Neuronal stem cell (in vitro differentiated cells): ENCODE measurements around the gene B4GALT5.

Experiments used
- DNase-seq: peaks from one replicate; pipeline ENCODE4 v3.0.0-alpha.2; 2013; ENCODE audit warnings: low spot score
- H2AFZ ChIP-seq: one replicate; pipeline ENCODE4 v1.6.1; 2013; ENCODE audit warnings: mild to moderate bottlenecking, low read length, inconsistent platforms
- H2AK5ac ChIP-seq: 2 replicates; pipeline ENCODE4 v1.6.1; 2013; ENCODE audit warnings: low read depth, mild to moderate bottlenecking, inconsistent platforms, low read length, moderate library complexity, mixed read lengths
- H2BK120ac ChIP-seq: 2 replicates; pipeline ENCODE4 v1.6.1; 2013; ENCODE audit warnings: low read depth, mild to moderate bottlenecking, inconsistent platforms, low read length, moderate library complexity, mixed read lengths
- H2BK12ac ChIP-seq: one replicate; pipeline ENCODE4 v1.6.1; 2013; ENCODE audit warnings: low read length, inconsistent platforms
- H2BK15ac ChIP-seq: 2 replicates; pipeline ENCODE4 v1.6.1; 2013; ENCODE audit warnings: mild to moderate bottlenecking, low read length, inconsistent platforms, mixed read lengths
- H2BK5ac ChIP-seq: one replicate; pipeline ENCODE4 v1.6.1; 2013; ENCODE audit warnings: inconsistent platforms, mild to moderate bottlenecking, low read length, moderate library complexity
- H3K14ac ChIP-seq: one replicate; pipeline ENCODE4 v1.6.1; 2013; ENCODE audit warnings: low read length, inconsistent platforms
- H3K18ac ChIP-seq: 2 replicates; pipeline ENCODE4 v1.6.1; 2013; ENCODE audit warnings: low read length, inconsistent platforms
- H3K23ac ChIP-seq: 2 replicates; pipeline ENCODE4 v1.6.1; 2013; ENCODE audit warnings: low read depth, mild to moderate bottlenecking, mixed read lengths, low read length, inconsistent platforms; ENCODE audit not compliant: poor library complexity
- H3K27ac ChIP-seq: replicated peaks from 3 replicates; pipeline ENCODE4 v1.5.1; 2013; ENCODE audit warnings: low read length, inconsistent platforms
- H3K27me3 ChIP-seq, 3 experiments: 2 replicates each; pipeline ENCODE4 v1.6.1; 2013; ENCODE audit warnings: low read length in 3 of 3, mild to moderate bottlenecking in 2 of 3, inconsistent platforms in 1 of 3, low read depth in 1 of 3, mixed read lengths in 1 of 3, moderate library complexity in 1 of 3; ENCODE audit not compliant: control insufficient read depth in 3 of 3, insufficient read depth in 3 of 3
- H3K36me3 ChIP-seq, 2 donors: replicated peaks in 1 of 2; 2 replicates each; pipeline ENCODE4 v1.6.1; 2013; ENCODE audit warnings: low read length in 2 of 2; ENCODE audit not compliant: control insufficient read depth in 2 of 2, insufficient read depth in 2 of 2
- H3K4ac ChIP-seq: 2 replicates; pipeline ENCODE4 v1.6.1; 2013; ENCODE audit warnings: inconsistent platforms, mild to moderate bottlenecking, low read length, moderate library complexity
- H3K4me1 ChIP-seq, 2 donors: 1 replicate in 1 of 2; 2 replicates in 1 of 2; pipeline ENCODE4 v1.6.1; 2013; ENCODE audit warnings: low read length in 2 of 2, low read depth in 1 of 2; ENCODE audit not compliant: control insufficient read depth in 2 of 2, insufficient read depth in 1 of 2
- H3K4me2 ChIP-seq: one replicate; pipeline ENCODE4 v1.6.1; 2013; ENCODE audit warnings: mild to moderate bottlenecking, low read length, inconsistent platforms; ENCODE audit not compliant: insufficient read depth, poor library complexity, severe bottlenecking
- H3K4me3 ChIP-seq, 2 donors: 2 replicates each; pipeline ENCODE4 v1.5.1; 2013; ENCODE audit warnings: low read length in 2 of 2, mild to moderate bottlenecking in 2 of 2, inconsistent platforms in 1 of 2, moderate library complexity in 1 of 2
- H3K79me1 ChIP-seq: one replicate; pipeline ENCODE4 v1.6.1; 2013; ENCODE audit warnings: low read depth, mild to moderate bottlenecking, inconsistent platforms, low read length, moderate library complexity
- H3K9ac ChIP-seq: one replicate; pipeline ENCODE4 v1.6.1; 2013; ENCODE audit warnings: mild to moderate bottlenecking, low read depth, low read length, inconsistent platforms; ENCODE audit not compliant: poor library complexity
- H3K9me3 ChIP-seq, 2 donors: replicated peaks in 1 of 2; 2 replicates each; pipeline versions ENCODE3 to v1.6.1; 2013; ENCODE audit warnings: low read length in 2 of 2, mild to moderate bottlenecking in 2 of 2, inconsistent platforms in 1 of 2, low read depth in 1 of 2, mixed read lengths in 1 of 2, moderate library complexity in 1 of 2; ENCODE audit not compliant: control insufficient read depth in 2 of 2, insufficient read depth in 1 of 2
- H4K8ac ChIP-seq: one replicate; pipeline ENCODE4 v1.6.1; 2013; ENCODE audit warnings: low read depth, mild to moderate bottlenecking, inconsistent platforms, low read length, moderate library complexity
- H4K91ac ChIP-seq: one replicate; pipeline ENCODE4 v1.6.1; 2013; ENCODE audit warnings: low read length, low read depth, mild to moderate bottlenecking, inconsistent platforms; ENCODE audit not compliant: poor library complexity
- WGBS, 2 donors: extraction: QIAGEN DNeasy Blood & Tissue Kit; methylation state at CpG; one replicate each; pipeline ENCODE4 v1.1.7; 2013; ENCODE audit warnings: missing lambda C conversion rate in 2 of 2, mixed read lengths in 1 of 2; ENCODE audit not compliant: insufficient read length in 2 of 2, insufficient replicate concordance in 1 of 2; ENCODE audit errors: extremely low coverage in 2 of 2; 5-methylcytosine and 5-hydroxymethylcytosine counted together

Gene B4GALT5

DNA sequence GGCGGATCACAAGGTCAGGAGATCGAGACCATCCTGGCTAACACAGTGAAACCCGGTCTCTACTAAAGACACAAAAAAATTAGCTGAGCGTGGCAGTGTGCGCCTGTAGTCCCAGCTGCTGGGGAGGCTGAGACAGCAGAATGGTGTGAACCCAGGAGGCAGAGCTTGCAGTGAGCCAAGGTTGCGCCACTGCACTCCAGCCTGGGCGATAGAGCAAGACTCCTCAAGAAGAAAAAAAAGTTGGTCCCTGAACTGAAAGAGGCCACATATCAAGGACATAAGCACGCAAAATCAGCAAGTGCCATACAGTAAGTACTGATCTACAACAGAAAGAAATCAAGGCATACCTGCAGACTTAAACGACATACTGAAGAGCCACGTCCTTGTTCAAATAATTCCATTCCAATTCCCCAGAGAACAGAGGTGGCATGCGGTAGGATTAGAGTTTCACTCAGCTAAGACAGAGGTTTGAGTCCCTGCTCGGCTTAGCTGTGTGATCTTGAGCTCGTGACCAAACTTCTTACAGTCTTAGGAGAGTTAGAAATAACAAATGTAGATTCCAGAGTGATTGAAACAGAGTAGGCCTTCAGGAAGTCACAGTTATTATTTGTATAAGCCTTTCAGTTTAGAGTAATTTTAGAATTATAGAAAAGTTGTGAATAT is 29.2 kb downstream of the B4GALT5 start:
- no peak overlapping the region for H3K23ac ChIP-seq
- H2BK15ac ChIP-seq = no peak overlapping the region
- no peak overlapping the region for H3K4ac ChIP-seq
- no peak for DNase-seq
- no peaks in the 10 kb centered on the region for H3K9me3 ChIP-seq
- H3K14ac ChIP-seq = no peak overlapping the region
- no peak overlapping the region for H3K4me3 ChIP-seq
- no peak overlapping the region for H2BK5ac ChIP-seq
- no peak overlapping the region for H3K9ac ChIP-seq
- no peak overlapping the region for H2AK5ac ChIP-seq
- no peak overlapping the region for H2BK120ac ChIP-seq
- H3K4me1 ChIP-seq = peaks cover 17 to 38% of the 10 kb centered on the region in 2 donors
- no peak overlapping the region for H4K8ac ChIP-seq
- no peak overlapping the region for H3K18ac ChIP-seq
- H4K91ac ChIP-seq = no peak overlapping the region
- no peak overlapping the region for H2BK12ac ChIP-seq
- H3K27me3 ChIP-seq = no peaks in the 10 kb centered on the region
- peaks cover 2% of the 10 kb centered on the region for H3K79me1 ChIP-seq
- no peak overlapping the region for H3K4me2 ChIP-seq
- no peak overlapping the region for H2AFZ ChIP-seq
- no peak overlapping the region for H3K27ac ChIP-seq
- no CpG with 5 or more reads among the region's 13 CpGs for WGBS, 2 donors
- peaks cover 0 to 11% of the 10 kb centered on the region in 2 donors for H3K36me3 ChIP-seq

DNA sequence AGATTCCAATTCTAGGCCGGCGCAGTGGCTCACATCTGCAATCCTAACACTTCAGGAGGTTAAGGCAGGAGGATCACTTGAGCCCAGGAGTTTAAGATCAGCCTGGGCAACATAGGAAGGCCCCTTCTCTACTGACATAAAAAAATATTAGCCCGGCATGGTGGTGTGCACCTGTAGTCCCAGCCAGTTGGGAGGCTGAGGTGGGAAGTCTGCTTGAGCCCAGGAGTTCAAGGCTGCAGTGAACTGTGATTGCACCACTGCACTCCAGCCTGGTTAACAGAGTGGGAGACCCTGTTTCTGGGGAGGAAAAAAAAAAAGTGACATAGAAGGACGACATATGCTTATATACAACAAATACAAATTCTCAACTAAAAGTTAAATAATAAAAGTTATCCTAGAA is 30.9 kb downstream of the B4GALT5 start:
- Histone ChIP-seq H3K4ac (no peak overlapping the region), H2AK5ac (no peak overlapping the region), H3K9me3 (no peaks in the 10 kb centered on the region), H3K9ac (no peak overlapping the region), H2BK120ac (no peak overlapping the region), H2BK5ac (no peak overlapping the region), H2BK12ac (no peak overlapping the region), H2BK15ac (no peak overlapping the region), H2AFZ (no peak overlapping the region), H3K27ac (no peak overlapping the region), H3K27me3 (no peaks in the 10 kb centered on the region), H4K91ac (no peak overlapping the region), H3K4me2 (no peak overlapping the region), H4K8ac (no peak overlapping the region), H3K14ac (no peak overlapping the region), H3K18ac (no peak overlapping the region), H3K79me1 (peaks cover 2% of the 10 kb centered on the region), H3K36me3 (peaks cover 0 to 11% of the 10 kb centered on the region in 2 donors), H3K4me1 (peaks cover 17 to 31% of the 10 kb centered on the region in 2 donors), H3K4me3 (no peak overlapping the region), H3K23ac (no peak overlapping the region)
- no CpG with 5 or more reads among the region's 4 CpGs for WGBS, 2 donors
- DNase-seq = no peak

- Histone ChIP-seq H2AFZ (no peak overlapping the region), H4K91ac (no peak overlapping the region), H3K4me2 (no peak overlapping the region), H3K27me3 (no peaks in the 10 kb centered on the region), H4K8ac (no peak overlapping the region), H3K79me1 (peaks cover 2% of the 10 kb centered on the region), H3K9ac (no peak overlapping the region), H3K14ac (no peak overlapping the region), H3K36me3 (peaks cover 0 to 11% of the 10 kb centered on the region in 2 donors), H3K23ac (no peak overlapping the region), H2BK12ac (no peak overlapping the region), H2BK5ac (no peak overlapping the region), H3K4me3 (no peak overlapping the region), H3K18ac (no peak overlapping the region), H2BK15ac (no peak overlapping the region), H3K4ac (no peak overlapping the region), H3K27ac (no peak overlapping the region), H2AK5ac (no peak overlapping the region), H2BK120ac (no peak overlapping the region), H3K4me1 (peaks cover 16 to 28% of the 10 kb centered on the region in 2 donors), H3K9me3 (no peaks in the 10 kb centered on the region)
- no CpG with 5 or more reads among the region's 8 CpGs for WGBS, 2 donors
- no peak for DNase-seq
Measured at GRCh38 chr20:49682278-49682677, 31.4 kb downstream of the B4GALT5 start.

- no peak overlapping the region for H3K14ac ChIP-seq
- H3K9ac ChIP-seq = no peak overlapping the region
- H3K9me3 ChIP-seq = no peaks in the 10 kb centered on the region
- peaks cover 2% of the 10 kb centered on the region for H3K79me1 ChIP-seq
- H3K27me3 ChIP-seq = no peaks in the 10 kb centered on the region
- no peak overlapping the region for H2BK15ac ChIP-seq
- no peak overlapping the region for H3K23ac ChIP-seq
- no peak overlapping the region for H3K4me3 ChIP-seq
- H2AFZ ChIP-seq = no peak overlapping the region
- H3K36me3 ChIP-seq = peaks cover 0 to 11% of the 10 kb centered on the region in 2 donors
- no peak overlapping the region for H3K4ac ChIP-seq
- no peak for DNase-seq
- no CpG with 5 or more reads among the region's 3 CpGs for WGBS, 2 donors
- H3K18ac ChIP-seq = no peak overlapping the region
- no peak overlapping the region for H3K4me2 ChIP-seq
- no peak overlapping the region for H2BK12ac ChIP-seq
- H3K27ac ChIP-seq = no peak overlapping the region
- H2AK5ac ChIP-seq = no peak overlapping the region
- H2BK5ac ChIP-seq = no peak overlapping the region
- peaks cover 17 to 26% of the 10 kb centered on the region in 2 donors for H3K4me1 ChIP-seq
- H4K91ac ChIP-seq = no peak overlapping the region
- no peak overlapping the region for H4K8ac ChIP-seq
- H2BK120ac ChIP-seq = no peak overlapping the region
Measured at GRCh38 chr20:49681850-49682216, 31.8 kb downstream of the B4GALT5 start.
